Stimulated activated naive CD8-positive, alpha-beta T cell treated with anti-CD3 and anti-CD28 coated beads, Interleukin-15, Interleukin-2, amounts not matched to agents 100 ng/mL and 50 ng/mL, for 24 hours (primary cell): ENCODE data around the gene SFXN2.
"Not testable (repeated sequence)": the region's sequence is repeated elsewhere in the genome, so short reads cannot be mapped to it uniquely, and the experiment has no call there.

Experiments
- H3K27ac Mint-ChIP-seq: one replicate; pipeline ENCODE4 v1.8.0; 2021; ENCODE audit warnings: mild to moderate bottlenecking, mixed read lengths
- H3K27me3 Mint-ChIP-seq: one replicate; pipeline ENCODE4 v1.8.0; 2021; ENCODE audit warnings: mixed read lengths
- H3K36me3 Mint-ChIP-seq: one replicate; pipeline ENCODE4 v1.8.0; 2021; ENCODE audit warnings: low read depth, mixed read lengths
- H3K4me1 Mint-ChIP-seq: one replicate; pipeline ENCODE4 v1.8.0; 2021; ENCODE audit warnings: low read depth, mixed read lengths
- H3K4me3 Mint-ChIP-seq: one replicate; pipeline ENCODE4 v1.8.0; 2021; ENCODE audit warnings: mild to moderate bottlenecking, mixed read lengths
- H3K9me3 Mint-ChIP-seq: one replicate; pipeline ENCODE4 v1.8.0; 2021; ENCODE audit warnings: mixed read lengths

SFXN2 gene

DNA sequence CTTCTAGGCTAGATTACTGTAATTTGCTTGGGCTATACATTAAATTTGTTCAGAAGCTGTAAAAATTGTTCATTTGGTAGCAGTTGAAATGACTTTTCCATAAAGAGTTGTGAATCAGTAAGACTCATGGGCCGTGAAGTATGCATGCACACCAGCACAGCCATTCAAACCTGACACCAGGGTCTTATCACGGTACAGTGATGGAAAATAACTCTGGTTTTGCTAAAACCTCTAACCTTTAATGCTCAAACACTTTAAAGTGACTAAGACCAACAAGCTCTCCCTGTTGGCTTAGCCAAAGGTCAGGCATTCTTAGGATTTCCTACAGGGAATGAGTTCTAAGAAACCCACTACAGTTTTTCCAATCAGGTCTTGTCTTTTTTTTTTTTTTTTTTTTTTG lies 11.7 kb upstream of the SFXN2 start:
- peak overlapping the region; percentile 13 for H3K4me3 Mint-ChIP-seq
- no peaks in the 10 kb centered on the region for H3K27me3 Mint-ChIP-seq
- H3K9me3 Mint-ChIP-seq: no peaks in the 10 kb centered on the region
- H3K27ac Mint-ChIP-seq: peak overlapping the region; percentile 74
- H3K36me3 Mint-ChIP-seq: peaks cover 30% of the 10 kb centered on the region
- peaks cover 46% of the 10 kb centered on the region for H3K4me1 Mint-ChIP-seq

DNA sequence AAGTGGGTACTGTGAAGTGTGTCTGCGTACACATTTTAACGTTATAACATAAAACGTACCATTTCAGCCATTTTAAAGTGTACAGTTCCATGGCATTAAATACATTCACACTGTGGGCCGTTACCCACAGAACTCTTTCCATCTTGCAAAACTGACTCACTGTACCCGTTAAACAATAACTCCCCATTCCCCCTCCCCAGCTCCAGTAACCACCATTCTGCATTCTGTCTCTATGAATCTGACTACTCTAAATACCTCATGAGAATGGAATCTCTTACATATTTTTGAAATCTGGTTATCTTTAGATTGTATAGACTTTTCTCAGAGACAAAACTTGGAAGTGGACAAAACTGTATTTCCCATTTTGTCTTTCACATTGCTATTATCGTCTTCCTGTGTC lies 9.5 kb upstream of the SFXN2 start:
- peaks cover 9% of the 10 kb centered on the region for H3K36me3 Mint-ChIP-seq
- H3K27me3 Mint-ChIP-seq: no peaks in the 10 kb centered on the region
- H3K27ac Mint-ChIP-seq: peak overlapping the region; percentile 95
- peak overlapping the region; percentile 50 for H3K4me3 Mint-ChIP-seq
- peaks cover 51% of the 10 kb centered on the region for H3K4me1 Mint-ChIP-seq
- no peaks in the 10 kb centered on the region for H3K9me3 Mint-ChIP-seq

GRCh38 chr10:102705531-102705930 lies 8.9 kb upstream of the SFXN2 start:
- no peak overlapping the region for H3K4me3 Mint-ChIP-seq
- H3K9me3 Mint-ChIP-seq: no peaks in the 10 kb centered on the region
- peak overlapping the region; percentile 95 for H3K27ac Mint-ChIP-seq
- peaks cover 57% of the 10 kb centered on the region for H3K4me1 Mint-ChIP-seq
- no peaks in the 10 kb centered on the region for H3K27me3 Mint-ChIP-seq
- peaks cover 7% of the 10 kb centered on the region for H3K36me3 Mint-ChIP-seq

DNA sequence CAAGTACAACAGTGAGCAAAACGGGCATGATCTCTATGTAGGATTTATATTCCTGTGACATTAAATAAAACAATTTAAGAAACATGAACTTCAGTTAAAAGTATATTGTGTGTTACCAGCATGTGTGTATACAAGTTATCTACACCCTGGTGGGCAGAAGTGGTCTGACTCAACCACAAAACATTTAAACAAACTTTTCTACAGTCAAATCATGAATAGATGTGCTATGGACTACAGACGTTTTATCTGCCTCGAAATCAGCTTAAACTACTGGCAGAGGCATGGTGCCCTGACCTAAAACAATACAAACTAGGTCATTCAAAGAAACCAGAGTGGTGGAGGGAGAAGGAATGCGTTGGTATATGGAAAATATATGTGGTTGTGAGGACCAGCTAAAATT lies 3.8 kb upstream of the SFXN2 start:
- H3K4me1 Mint-ChIP-seq: peaks cover 60% of the 10 kb centered on the region
- peak overlapping the region; percentile 30 for H3K4me3 Mint-ChIP-seq
- peaks cover 6% of the 10 kb centered on the region for H3K36me3 Mint-ChIP-seq
- no peaks in the 10 kb centered on the region for H3K27me3 Mint-ChIP-seq
- peak overlapping the region; percentile 85 for H3K27ac Mint-ChIP-seq
- H3K9me3 Mint-ChIP-seq: no peaks in the 10 kb centered on the region

GRCh38 chr10:102712089-102712488 lies 2.3 kb upstream of the SFXN2 start:
- Mint-ChIP-seq H3K27me3 (no peaks in the 10 kb centered on the region), H3K4me3 (peak overlapping the region; percentile 93), H3K36me3 (peaks cover 17% of the 10 kb centered on the region), H3K9me3 (no peaks in the 10 kb centered on the region), H3K27ac (peak overlapping the region; percentile 52), H3K4me1 (peaks cover 67% of the 10 kb centered on the region)

DNA sequence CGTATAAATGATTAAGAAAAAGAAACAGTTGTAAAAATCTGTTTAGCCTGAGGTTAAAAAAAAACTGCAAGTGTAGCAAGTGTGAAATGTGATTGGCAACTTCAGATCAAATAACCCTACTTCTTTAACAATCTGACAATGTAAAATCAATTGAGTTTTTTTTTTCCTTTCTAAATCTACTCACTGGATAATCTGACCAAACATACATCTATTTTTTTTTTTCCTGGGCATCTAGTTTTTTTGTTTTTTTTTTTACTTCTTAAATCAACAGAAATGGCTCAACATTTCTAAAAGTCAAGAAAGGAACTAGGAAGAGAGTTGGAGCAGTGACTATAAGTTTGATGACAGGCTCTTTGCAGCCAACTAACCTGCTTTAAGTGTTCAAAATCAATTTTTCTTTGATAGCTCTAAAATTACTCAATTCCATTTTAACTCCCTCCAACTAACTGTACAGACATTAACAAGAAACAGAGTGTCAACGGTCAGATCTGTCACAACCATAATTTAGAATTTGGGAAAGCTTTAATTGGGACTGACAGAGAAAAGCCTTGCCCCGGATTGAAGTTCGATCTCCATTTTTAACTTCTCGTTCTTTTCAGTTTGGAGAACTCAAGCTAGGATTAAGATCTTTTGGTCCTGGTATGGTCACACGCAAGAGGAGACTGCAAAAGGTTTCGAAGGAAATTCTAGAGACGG lies 1.4 kb upstream of the SFXN2 start:
- no peaks in the 10 kb centered on the region for H3K27me3 Mint-ChIP-seq
- no peaks in the 10 kb centered on the region for H3K9me3 Mint-ChIP-seq
- H3K27ac Mint-ChIP-seq: peak overlapping the region; percentile 90
- H3K4me3 Mint-ChIP-seq: peak overlapping the region; percentile 93
- peaks cover 26% of the 10 kb centered on the region for H3K36me3 Mint-ChIP-seq
- peaks cover 67% of the 10 kb centered on the region for H3K4me1 Mint-ChIP-seq

DNA sequence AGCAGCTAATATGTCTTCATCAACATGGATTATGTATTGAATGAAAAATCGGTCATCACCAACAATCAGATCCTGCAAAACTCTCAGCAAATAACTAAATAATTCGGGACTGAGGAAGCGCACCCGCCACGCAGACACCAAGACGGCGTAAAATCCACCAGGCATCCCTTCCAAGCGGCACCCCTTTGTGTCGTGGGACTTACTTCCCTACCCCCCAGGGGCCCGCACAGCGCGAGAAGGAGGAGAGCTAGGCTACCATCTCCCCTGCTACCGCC lies 960 bp upstream of the SFXN2 start:
- H3K9me3 Mint-ChIP-seq: no peaks in the 10 kb centered on the region
- H3K27ac Mint-ChIP-seq: peak overlapping the region; percentile 90
- peak overlapping the region; percentile 93 for H3K4me3 Mint-ChIP-seq
- no peaks in the 10 kb centered on the region for H3K27me3 Mint-ChIP-seq
- H3K36me3 Mint-ChIP-seq: peaks cover 28% of the 10 kb centered on the region
- peaks cover 69% of the 10 kb centered on the region for H3K4me1 Mint-ChIP-seq

GRCh38 chr10:102713814-102714620 lies 419 bp upstream of the SFXN2 start, which contains the start of gene ARL3:
ARL3 (minus strand) TSS chr10:102714397; CDS start chr10:102714275, 122 bp downstream.
- Mint-ChIP-seq H3K9me3 (no peaks in the 10 kb centered on the region), H3K27ac (peak within 1 kb of the TSS; percentile 90), H3K4me1 (peaks cover 72% of the 10 kb centered on the region), H3K27me3 (no peaks in the 10 kb centered on the region), H3K36me3 (peaks cover 28% of the 10 kb centered on the region), H3K4me3 (peak within 1 kb of the TSS; percentile 93)

DNA sequence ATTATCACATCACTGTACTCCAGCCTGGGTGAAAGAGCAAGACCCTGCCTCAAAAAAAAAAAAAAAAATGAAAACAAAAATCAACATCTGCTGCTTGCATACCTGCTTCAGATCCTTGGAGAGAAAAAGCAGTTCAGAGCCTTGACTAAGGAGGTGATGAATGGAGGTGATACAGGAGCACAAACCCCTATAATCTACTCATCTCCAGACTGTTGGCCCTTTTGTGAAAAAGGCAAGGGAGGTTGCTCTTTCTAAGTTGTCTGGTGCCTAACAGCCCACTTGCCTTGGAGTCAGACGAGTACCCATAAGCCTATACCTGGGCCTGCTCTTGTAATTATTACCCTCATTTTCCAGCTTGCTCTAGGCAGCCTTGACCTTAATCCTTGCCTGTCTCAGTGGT lies 1.4 kb downstream of the SFXN2 start:
- Mint-ChIP-seq H3K27me3 (no peaks in the 10 kb centered on the region), H3K4me1 (peaks cover 72% of the 10 kb centered on the region), H3K27ac (peak overlapping the region; percentile 70), H3K9me3 (no peaks in the 10 kb centered on the region), H3K4me3 (peak overlapping the region; percentile 93), H3K36me3 (peaks cover 40% of the 10 kb centered on the region)

- not testable (repeated sequence) for H3K27me3 Mint-ChIP-seq, H3K9me3 Mint-ChIP-seq
- Mint-ChIP-seq H3K36me3 (peaks cover 44% of the 10 kb centered on the region), H3K27ac (peak overlapping the region; percentile 24), H3K4me3 (peak overlapping the region; percentile 23), H3K4me1 (peaks cover 67% of the 10 kb centered on the region)
These were observed 2.6 kb downstream of the SFXN2 start for GRCh38 chr10:102716900-102717565.

DNA sequence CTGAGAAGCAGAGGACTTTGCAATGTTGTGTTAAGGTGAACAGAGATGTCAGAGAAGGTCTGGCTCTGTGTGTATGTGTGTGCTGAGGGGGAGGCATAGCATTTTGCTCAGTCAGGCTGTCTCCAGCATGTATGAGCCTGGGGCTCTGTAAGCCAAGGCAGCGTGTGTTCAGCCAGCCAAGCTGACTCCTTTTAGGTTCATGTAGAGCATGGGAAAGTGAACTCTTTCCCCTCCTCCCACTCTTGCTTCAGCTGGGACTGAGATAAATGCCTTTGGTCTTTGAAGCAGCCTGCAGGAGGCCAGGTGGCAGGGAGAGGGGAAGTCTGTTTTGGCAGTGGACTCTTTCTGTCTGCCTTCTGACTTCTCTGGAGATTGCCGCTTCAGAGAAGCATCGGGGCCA lies 3.8 kb downstream of the SFXN2 start:
- peaks cover 47% of the 10 kb centered on the region for H3K36me3 Mint-ChIP-seq
- no peaks in the 10 kb centered on the region for H3K27me3 Mint-ChIP-seq
- peak overlapping the region; percentile 38 for H3K4me3 Mint-ChIP-seq
- no peaks in the 10 kb centered on the region for H3K9me3 Mint-ChIP-seq
- peaks cover 57% of the 10 kb centered on the region for H3K4me1 Mint-ChIP-seq
- H3K27ac Mint-ChIP-seq: peak overlapping the region; percentile 38

DNA sequence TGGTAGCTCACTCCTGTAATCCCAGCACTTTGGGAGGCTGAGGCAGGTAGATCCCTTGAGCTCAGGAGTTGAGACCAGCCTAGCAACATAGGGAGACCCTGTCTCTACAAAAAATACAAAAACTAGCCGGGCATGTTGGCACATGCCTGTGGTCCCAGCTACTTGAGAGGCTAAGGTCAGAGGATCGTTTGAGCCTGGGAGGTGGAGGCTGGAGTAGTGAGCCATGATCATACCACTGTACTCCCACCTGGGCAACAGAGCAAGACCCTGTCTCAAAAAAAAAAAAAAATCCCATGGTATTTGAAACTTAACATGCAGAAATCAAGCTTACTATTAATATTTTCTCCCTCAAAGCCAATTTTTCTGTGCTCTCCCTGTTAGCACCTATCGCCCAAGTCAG lies 5.9 kb downstream of the SFXN2 start:
- Mint-ChIP-seq H3K36me3 (peaks cover 50% of the 10 kb centered on the region), H3K27me3 (no peaks in the 10 kb centered on the region), H3K4me3 (no peak overlapping the region), H3K27ac (no peak overlapping the region), H3K9me3 (peaks cover 4% of the 10 kb centered on the region), H3K4me1 (peaks cover 51% of the 10 kb centered on the region)

GRCh38 chr10:102720775-102721301 lies 6.4 kb downstream of the SFXN2 start:
- H3K27me3 Mint-ChIP-seq: no peaks in the 10 kb centered on the region
- no peak overlapping the region for H3K4me3 Mint-ChIP-seq
- H3K9me3 Mint-ChIP-seq: peaks cover 4% of the 10 kb centered on the region
- H3K4me1 Mint-ChIP-seq: peaks cover 46% of the 10 kb centered on the region
- peaks cover 46% of the 10 kb centered on the region for H3K36me3 Mint-ChIP-seq
- H3K27ac Mint-ChIP-seq: no peak overlapping the region

GRCh38 chr10:102721954-102722353 lies 7.5 kb downstream of the SFXN2 start:
- Mint-ChIP-seq H3K4me1 (peaks cover 34% of the 10 kb centered on the region), H3K9me3 (peaks cover 4% of the 10 kb centered on the region), H3K36me3 (peaks cover 45% of the 10 kb centered on the region), H3K27me3 (no peaks in the 10 kb centered on the region), H3K4me3 (no peak overlapping the region), H3K27ac (no peak overlapping the region)

DNA sequence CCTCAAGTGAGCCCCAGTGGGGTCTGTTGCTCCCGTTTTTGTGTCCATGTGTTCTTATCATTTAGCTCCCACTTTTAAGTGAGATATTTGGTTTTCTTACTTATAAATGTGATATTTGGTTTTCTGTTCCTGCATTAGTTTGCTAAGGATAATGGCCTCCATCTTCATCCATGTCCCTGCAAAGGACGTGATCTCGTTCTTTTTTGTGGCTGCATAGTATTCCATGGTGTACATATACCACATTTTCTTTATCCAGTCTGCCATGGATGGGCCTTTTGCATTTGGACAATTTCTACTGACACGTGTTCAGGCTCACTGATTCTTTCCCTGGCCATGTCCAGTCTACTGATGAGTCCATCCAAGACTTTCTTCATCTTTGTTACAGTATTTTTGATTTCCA lies 9.6 kb downstream of the SFXN2 start:
- Mint-ChIP-seq H3K9me3 (peaks cover 4% of the 10 kb centered on the region), H3K4me3 (no peak overlapping the region), H3K27ac (no peak overlapping the region), H3K36me3 (peaks cover 46% of the 10 kb centered on the region), H3K27me3 (no peaks in the 10 kb centered on the region), H3K4me1 (peaks cover 28% of the 10 kb centered on the region)
